Uterus (tissue), 4 donors: ENCODE data around the gene FHL3. TPM values are rescaled to one million over a fixed set of nuclear protein-coding genes. Genes with fewer than 3 reads are reported as not detected.

ENCODE experiments used
- DNase-seq, 2 donors: peaks; one replicate each; pipeline ENCODE4 v3.0.0-alpha.2; 2019 to 2020
- H3K27ac ChIP-seq, 2 donors: fragments of 200-600 bp; sonication (generic); 1 replicate in 1 of 2; 2 replicates in 1 of 2; pipeline ENCODE4 v1.5.1; 2016 to 2018
- H3K27me3 ChIP-seq, 2 donors: fragments of 200-600 bp; sonication (generic); one replicate each; pipeline ENCODE4 v1.5.1; 2018 to 2019; ENCODE audit warnings: control low read depth in 1 of 2
- H3K36me3 ChIP-seq, 2 donors: fragments of 200-600 bp; sonication (generic); one replicate each; pipeline ENCODE4 v1.5.1; 2019; ENCODE audit warnings: control low read depth in 1 of 2
- H3K4me1 ChIP-seq, 2 donors: fragments of 200-600 bp; sonication (generic); one replicate each; pipeline ENCODE4 v1.5.1; 2018 to 2019; ENCODE audit warnings: control low read depth in 1 of 2
- H3K4me3 ChIP-seq, 2 donors: fragments of 200-600 bp; sonication (generic); 1 replicate in 1 of 2; 2 replicates in 1 of 2; pipeline ENCODE4 v1.5.1; 2018 to 2019; ENCODE audit warnings: mild to moderate bottlenecking in 1 of 2
- H3K9me3 ChIP-seq, 2 donors: fragments of 200-600 bp; sonication (generic); one replicate each; pipeline ENCODE4 v1.5.1; 2019; ENCODE audit warnings: control low read depth in 1 of 2
- POLR2A ChIP-seq, 2 donors: fragments of 450-650 bp; IDR thresholded peaks; one replicate each; pipeline ENCODE4 v1.6.1; 2016; ENCODE audit warnings: antibody characterized with exemption in 2 of 2, mild to moderate bottlenecking in 1 of 2, moderate library complexity in 1 of 2
- intact Hi-C: fragments of 100-400 bp; cut with DNase I; formaldehyde crosslinking; loops from one replicate; pipeline ENCODE4 v1.15.1; 2023; ENCODE audit warnings: low total_unique reads
- total RNA-seq, 4 donors: library from RNA; depleted of rRNA in 3 of 4; stranded (reverse); fragments of >200 nt in 3 of 4; gene quantifications; one replicate each; pipeline versions ENCODE4 v1.1.0 to v1.2.4, GENCODE V29; 2014 to 2023
- TF ChIP-seq, protein P1 (sequence below), 4 experiments: fragments of 200-600 bp in 2 of 4; fragments of 450-650 bp in 2 of 4; sonication (generic) in 2 of 4; IDR thresholded peaks; one replicate each; pipeline ENCODE4 v1.5.1; 2016 to 2019; ENCODE audit warnings: antibody characterized with exemption in 4 of 4, mild to moderate bottlenecking in 2 of 4, moderate library complexity in 1 of 4
- donor health status: DM: yes; HTN: yes; CAD: no.

FHL3 gene
- total RNA-seq, 4 donors from 2014 or later = 21.0 to 97.5 (median 42.1) TPM

DNA sequence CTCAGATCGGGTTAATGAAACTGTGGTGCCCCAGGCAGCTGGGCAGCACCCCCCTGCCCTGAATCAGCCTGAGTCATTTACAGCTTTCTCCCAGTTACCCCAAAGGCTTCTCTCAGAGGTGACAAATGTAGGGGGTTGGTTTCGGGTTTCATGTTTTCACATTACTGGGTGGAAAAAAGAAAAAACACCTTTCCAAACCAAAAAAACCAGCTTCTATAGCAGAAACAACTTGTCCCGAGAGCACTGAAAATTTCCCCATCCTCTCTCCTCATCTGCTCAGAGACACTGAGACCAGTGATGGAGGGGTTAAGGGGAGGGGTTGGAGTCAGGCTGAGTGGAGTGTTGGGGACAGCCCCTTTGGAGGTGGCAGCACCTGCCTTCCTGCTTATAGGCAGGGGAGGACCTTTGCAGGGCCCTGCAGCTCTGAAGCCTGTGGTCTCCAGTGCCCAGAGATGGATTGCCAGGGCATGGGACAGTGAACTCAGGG lies 22.8 kb upstream of the FHL3 start:
- Histone ChIP-seq H3K36me3 (no peaks in the 10 kb centered on the region), H3K9me3 (no peaks in the 10 kb centered on the region), H3K4me1 (peaks cover 0 to 15% of the 10 kb centered on the region in 2 donors), H3K27me3 (no peaks in the 10 kb centered on the region), H3K4me3 (no peak overlapping the region), H3K27ac (no peak overlapping the region)
- TF ChIP-seq POLR2A (IDR thresholded peaks at IDR 0.05) = no peak
- TF ChIP-seq, protein P1, sequence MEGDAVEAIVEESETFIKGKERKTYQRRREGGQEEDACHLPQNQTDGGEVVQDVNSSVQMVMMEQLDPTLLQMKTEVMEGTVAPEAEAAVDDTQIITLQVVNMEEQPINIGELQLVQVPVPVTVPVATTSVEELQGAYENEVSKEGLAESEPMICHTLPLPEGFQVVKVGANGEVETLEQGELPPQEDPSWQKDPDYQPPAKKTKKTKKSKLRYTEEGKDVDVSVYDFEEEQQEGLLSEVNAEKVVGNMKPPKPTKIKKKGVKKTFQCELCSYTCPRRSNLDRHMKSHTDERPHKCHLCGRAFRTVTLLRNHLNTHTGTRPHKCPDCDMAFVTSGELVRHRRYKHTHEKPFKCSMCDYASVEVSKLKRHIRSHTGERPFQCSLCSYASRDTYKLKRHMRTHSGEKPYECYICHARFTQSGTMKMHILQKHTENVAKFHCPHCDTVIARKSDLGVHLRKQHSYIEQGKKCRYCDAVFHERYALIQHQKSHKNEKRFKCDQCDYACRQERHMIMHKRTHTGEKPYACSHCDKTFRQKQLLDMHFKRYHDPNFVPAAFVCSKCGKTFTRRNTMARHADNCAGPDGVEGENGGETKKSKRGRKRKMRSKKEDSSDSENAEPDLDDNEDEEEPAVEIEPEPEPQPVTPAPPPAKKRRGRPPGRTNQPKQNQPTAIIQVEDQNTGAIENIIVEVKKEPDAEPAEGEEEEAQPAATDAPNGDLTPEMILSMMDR (IDR thresholded peaks at IDR 0.05) = no peak
- intact Hi-C loops = no loop called here
- DNase-seq = no peak

DNA sequence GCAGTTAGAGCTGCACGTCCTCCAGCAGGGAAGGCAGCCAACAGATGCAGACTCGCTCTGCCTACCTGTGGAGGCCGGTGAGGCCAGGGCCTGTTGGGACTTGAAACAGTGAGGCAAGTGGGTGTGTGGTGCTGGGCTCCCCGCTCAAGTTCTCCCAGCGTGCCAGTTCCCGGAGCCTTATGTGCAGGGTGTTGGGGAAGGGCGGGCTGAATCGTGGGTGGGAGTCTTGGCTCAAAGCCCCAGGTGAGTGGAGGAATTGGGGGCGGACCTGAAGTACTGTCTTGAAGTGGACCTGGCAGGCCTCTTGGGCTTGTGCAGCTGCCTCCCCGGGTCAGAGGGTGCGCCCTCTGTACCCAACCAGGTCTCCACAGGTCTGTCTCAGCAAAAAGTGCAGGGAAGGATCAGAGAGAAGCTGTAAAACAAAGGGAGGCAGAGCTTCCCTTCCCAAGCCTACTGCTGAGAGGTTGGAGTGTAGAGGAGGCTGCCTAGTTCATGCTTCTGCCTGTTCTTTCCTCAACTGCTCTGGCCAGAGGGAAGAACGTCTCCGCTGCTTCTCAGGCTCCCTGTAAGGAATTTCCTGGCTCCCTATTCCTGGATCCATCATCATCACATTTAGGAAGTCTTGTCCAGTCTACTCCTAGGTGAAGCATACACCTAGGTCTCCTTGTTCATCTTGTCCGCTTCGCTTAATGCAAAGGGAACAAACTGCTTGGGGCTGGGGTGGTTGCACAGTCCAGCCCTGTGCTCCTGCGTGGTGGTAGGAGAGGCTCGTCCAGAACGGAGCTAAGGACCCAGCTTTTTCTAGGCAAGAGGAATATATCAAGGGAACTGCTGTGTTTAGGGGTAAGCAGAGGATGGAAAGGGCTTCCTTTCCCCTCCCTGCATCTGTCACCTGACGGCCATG lies 22.1 kb upstream of the FHL3 start:
- Histone ChIP-seq H3K27me3 (no peaks in the 10 kb centered on the region), H3K36me3 (no peaks in the 10 kb centered on the region), H3K9me3 (no peaks in the 10 kb centered on the region), H3K4me1 (peaks cover 0 to 15% of the 10 kb centered on the region in 2 donors), H3K27ac (no peak overlapping the region), H3K4me3 (no peak overlapping the region)
- intact Hi-C loops = no loop called here
- no peak for DNase-seq
- TF ChIP-seq, protein P1 (IDR thresholded peaks at IDR 0.05) = no peak
- no peak for TF ChIP-seq POLR2A (IDR thresholded peaks at IDR 0.05)

DNA sequence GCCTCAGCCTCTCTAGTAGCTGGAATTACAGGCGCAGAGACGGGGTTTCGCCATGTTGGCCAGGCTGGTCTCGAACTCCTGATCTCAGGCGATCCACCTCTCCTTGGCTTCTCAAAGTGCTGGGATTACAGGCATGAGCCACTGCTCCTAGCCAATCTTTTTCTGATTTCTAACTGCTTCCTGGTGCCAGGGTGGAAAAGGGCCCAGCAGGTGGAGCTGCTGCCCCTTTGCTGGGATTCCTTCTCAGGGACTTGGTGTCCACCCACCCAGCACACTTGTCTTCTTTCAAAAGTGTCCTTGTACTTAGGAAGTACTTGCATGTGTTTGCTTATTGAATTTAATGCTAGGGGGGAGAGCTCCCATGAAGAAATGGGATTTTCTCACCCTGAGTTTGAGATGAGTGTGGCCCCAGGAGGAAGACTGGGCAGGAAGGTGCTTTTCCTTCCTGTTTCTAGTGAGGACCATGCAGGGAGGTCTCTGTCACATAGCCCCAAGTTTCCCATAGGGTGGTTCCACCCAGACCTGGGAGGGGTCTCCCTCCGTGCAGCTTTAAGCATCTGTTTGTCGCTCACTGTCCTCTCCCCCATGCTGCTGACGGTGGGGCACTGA lies 21.4 kb upstream of the FHL3 start:
- H3K27ac ChIP-seq = no peak overlapping the region
- no peak for DNase-seq
- no peak for TF ChIP-seq POLR2A (IDR thresholded peaks at IDR 0.05)
- TF ChIP-seq, protein P1 (IDR thresholded peaks at IDR 0.05) = peak in 3 of 4 experiments; percentile 26 to 45 (median 33)
- H3K27me3 ChIP-seq = no peaks in the 10 kb centered on the region
- no peaks in the 10 kb centered on the region for H3K9me3 ChIP-seq
- intact Hi-C loops = no loop called here
- H3K4me1 ChIP-seq = peaks cover 0 to 15% of the 10 kb centered on the region in 2 donors
- no peaks in the 10 kb centered on the region for H3K36me3 ChIP-seq
- H3K4me3 ChIP-seq = no peak overlapping the region

DNA sequence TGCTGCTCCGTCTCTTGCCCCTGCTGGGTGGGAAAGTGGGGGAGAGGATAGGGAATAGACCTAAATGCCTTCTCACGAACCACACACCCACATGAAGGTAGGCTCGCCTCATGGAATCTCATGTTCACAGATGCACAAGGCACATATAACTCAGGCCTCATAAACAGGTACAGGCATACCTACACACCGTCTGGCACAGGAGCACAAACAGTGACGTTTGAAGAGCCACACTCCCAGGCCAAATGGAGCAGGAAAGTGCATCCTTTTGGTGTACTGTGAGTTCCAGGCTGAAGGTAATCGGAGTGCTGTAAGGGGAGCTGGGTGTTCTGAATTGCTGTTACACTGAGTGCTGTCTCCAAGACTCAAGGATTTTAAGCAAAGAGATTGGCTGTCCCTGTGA lies 20.4 kb upstream of the FHL3 start:
- no peak overlapping the region for H3K27ac ChIP-seq
- no peak for TF ChIP-seq POLR2A (IDR thresholded peaks at IDR 0.05)
- TF ChIP-seq, protein P1 (IDR thresholded peaks at IDR 0.05) = no peak
- H3K4me1 ChIP-seq = peaks cover 0 to 15% of the 10 kb centered on the region in 2 donors
- DNase-seq = no peak
- no peak overlapping the region for H3K4me3 ChIP-seq
- H3K36me3 ChIP-seq = no peaks in the 10 kb centered on the region
- H3K9me3 ChIP-seq = no peaks in the 10 kb centered on the region
- intact Hi-C loops = no loop called here
- no peaks in the 10 kb centered on the region for H3K27me3 ChIP-seq

DNA sequence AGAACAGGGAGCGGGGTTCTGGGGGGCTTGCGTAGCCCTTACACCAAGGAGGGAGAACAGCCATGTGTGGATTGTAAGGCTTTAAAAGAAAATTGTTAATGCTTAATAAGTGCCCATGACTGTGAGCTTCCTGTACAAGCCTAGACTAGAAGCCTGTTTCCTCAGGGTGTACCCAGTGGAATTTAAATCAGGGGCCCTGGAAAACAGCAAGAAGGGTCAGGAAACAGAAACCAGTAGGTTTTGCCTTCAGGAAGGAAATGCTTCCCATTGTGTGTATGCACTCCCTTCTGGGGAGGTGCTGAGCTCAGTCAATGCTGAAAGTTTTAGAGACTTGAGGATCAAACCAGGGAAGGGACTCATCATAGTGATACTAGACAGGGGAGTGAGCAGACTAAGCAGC lies 19.9 kb upstream of the FHL3 start:
- Histone ChIP-seq H3K4me3 (no peak overlapping the region), H3K27ac (no peak overlapping the region), H3K36me3 (no peaks in the 10 kb centered on the region), H3K4me1 (peaks cover 0 to 11% of the 10 kb centered on the region in 2 donors), H3K27me3 (no peaks in the 10 kb centered on the region), H3K9me3 (no peaks in the 10 kb centered on the region)
- intact Hi-C loops = no loop called here
- TF ChIP-seq POLR2A (IDR thresholded peaks at IDR 0.05) = no peak
- TF ChIP-seq, protein P1 (IDR thresholded peaks at IDR 0.05) = no peak
- DNase-seq = no peak
